ENCODE results near the gene LIN37. TPM values are rescaled to one million over a fixed set of nuclear protein-coding genes. Genes with fewer than 3 reads are reported as not detected.
A peak's percentile ranks its signal among the peaks of the same experiment; 100 is the strongest.

The LIN37 gene
- total and polyA plus RNA-seq, 2 of the 13 experiments (the other 11 are each of a cell fraction or from before 2014, with no cell fraction given): 6.3 to 8.7 TPM

DNA sequence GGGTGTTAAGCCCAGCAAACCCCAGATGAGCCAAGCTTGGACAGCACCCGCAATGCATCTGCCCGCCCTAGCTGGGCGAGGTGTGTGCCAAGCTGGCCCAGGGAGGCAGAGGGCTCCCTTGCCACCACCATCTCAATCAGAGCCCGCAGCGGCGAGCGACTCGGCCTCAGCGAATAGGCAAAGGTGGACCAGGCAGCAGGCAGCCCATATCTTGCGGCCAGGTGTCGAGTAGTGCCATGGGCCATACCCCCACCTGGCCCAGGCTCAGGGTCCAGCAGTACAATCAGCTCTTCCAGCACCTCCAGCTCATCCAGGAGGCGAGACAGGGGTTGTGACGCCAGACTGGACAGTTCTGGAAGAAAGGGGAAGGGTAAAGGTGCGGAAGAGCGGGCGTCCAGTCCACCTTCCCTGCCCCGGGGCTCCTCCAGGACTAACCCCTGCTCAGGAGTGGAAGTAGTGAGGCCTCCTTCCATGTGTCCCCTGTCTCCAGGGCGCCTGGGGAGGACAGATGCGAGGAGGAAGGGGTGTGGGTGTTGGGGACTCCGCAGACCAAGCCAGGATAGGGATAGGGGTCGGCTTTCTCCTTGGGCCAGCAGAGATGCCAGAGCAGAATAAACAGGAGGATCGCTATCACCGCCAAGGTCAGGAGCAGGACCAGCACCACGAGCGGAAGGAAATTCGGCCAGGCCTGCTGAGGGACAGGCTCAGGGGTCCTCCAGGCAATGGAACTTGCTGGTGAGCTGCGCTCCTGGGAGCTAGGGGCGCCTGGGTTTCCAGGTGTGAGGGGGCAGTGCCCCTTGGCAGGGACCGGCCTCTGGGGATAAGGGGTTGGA is 8.9 kb upstream of the LIN37 start:
- H3K4me3 ChIP-seq (replicated peaks in 1 of 3; ENCODE audit: insufficient read depth in 1 of 3, low read depth in 2 of 3, low read length in 3 of 3): peak overlapping the region; percentile 65 to 84 (median 80)
- peak overlapping the region; percentile 89 for H3K27ac ChIP-seq (ENCODE audit: extremely low read length, insufficient read depth, low read length)
- in situ Hi-C loops (cut with HindIII; ENCODE audit: extremely low pct_ligation_motif_present, low pct_unique_long_range_greater_than_20kb): no loop called here
- no TSS peak for BruUV-seq (replicated peaks)
- no peaks in the 10 kb centered on the region for H4K20me1 ChIP-seq (ENCODE audit: insufficient read depth, low read length)
- H3K36me3 ChIP-seq (replicated peaks in 1 of 2; ENCODE audit: control insufficient read depth in 1 of 2, insufficient read depth in 2 of 2, low read length in 2 of 2): peaks cover 14 to 43% of the 10 kb centered on the region in 2 experiments; a peak in 4 of 5 replicates
- H3K4me2 ChIP-seq (ENCODE audit: low read depth, low read length): peak overlapping the region; percentile 84
- DNase-seq (ENCODE audit: low spot score) (no peak), FAIRE-seq (no peak), ATAC-seq (no peak)
- H3K79me2 ChIP-seq (ENCODE audit: insufficient read depth, low read length): no peaks in the 10 kb centered on the region
- 88% methylated on average over 24 of the region's 29 CpGs for WGBS (ENCODE audit: low lambda C conversion rate)
- H3K9ac ChIP-seq (ENCODE audit: insufficient read depth, low read depth, low read length): peak overlapping the region; percentile 70
- CTCF ChIA-PET (ENCODE audit: low intra/inter-chr PET ratio, low total read pairs): interaction anchor here (1.4 kb wide), 1 partner anchor 46 kb away, joined by 3 read pairs; no protein-coding TSS in a partner anchor
- no peak overlapping the region for H2AFZ ChIP-seq (ENCODE audit: low read length)
- POLR2A ChIA-PET: interaction anchor here (1.0 to 4.6 kb wide), 15 partner anchors 9 to 192 kb away, joined by 3 to 69 read pairs (median 7); partner anchors contain the start of genes HSPB6, LIN37 and PROSER3
- intact Hi-C loops (cut with micrococcal nuclease; ENCODE audit: unreplicated experiment): loop anchor here (2.0 to 10.0 kb wide), 2 partner anchors 21 to 45 kb away; partner anchors contain the start of gene KMT2B
- H3K4me1 ChIP-seq (ENCODE audit: insufficient read depth, low read length): peaks cover 27% of the 10 kb centered on the region
- H3K27me3 ChIP-seq (ENCODE audit: control insufficient read depth in 1 of 2, insufficient read depth in 2 of 2, low read length in 2 of 2): no peaks in the 10 kb centered on the region
- no peaks in the 10 kb centered on the region for H3K9me3 ChIP-seq (ENCODE audit: low read length)
- TF ChIP-seq, protein P1, sequence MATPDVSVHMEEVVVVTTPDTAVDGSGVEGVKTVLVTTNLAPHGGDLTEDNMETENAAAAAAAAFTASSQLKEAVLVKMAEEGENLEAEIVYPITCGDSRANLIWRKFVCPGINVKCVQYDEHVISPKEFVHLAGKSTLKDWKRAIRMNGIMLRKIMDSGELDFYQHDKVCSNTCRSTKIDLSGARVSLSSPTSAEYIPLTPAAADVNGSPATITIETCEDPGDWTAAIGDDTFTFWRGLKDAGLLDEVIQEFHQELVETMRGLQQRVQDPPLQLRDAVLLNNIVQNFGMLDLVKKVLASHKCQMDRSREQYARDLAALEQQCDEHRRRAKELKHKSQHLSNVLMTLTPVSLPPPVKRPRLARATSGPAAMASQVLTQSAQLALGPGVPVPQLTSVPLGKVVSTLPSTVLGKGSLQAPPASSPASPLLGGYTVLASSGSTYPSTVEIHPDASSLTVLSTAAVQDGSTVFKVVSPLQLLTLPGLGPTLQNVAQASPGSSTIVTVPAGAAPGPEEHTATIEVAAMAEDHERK (CRISPR knock-in tag; IDR thresholded peaks at IDR 0.05; ENCODE audit: low read depth): no peak
- TF ChIP-seq FIP1L1 (IDR thresholded peaks at IDR 0.05; ENCODE audit: borderline replicate concordance, insufficient read depth, low read depth, low read length) (no peak), ZUFSP (CRISPR knock-in tag; IDR thresholded peaks at IDR 0.05; ENCODE audit: borderline replicate concordance) (no peak), IKZF4 (CRISPR knock-in tag; IDR thresholded peaks at IDR 0.05; ENCODE audit: borderline replicate concordance, low read depth, not compliant biosample characterization) (no peak), AGO2 (optimal IDR thresholded peaks at IDR 0.05; ENCODE audit: low read depth, low read length) (peak; percentile 95), KDM1A (CRISPR knock-in tag; IDR thresholded peaks at IDR 0.05) (no peak), CHCHD3 (CRISPR knock-in tag; IDR thresholded peaks at IDR 0.05) (no peak), ARNT (IDR thresholded peaks at IDR 0.05) (no peak), NCOA5 (CRISPR knock-in tag; IDR thresholded peaks at IDR 0.05) (no peak), ZBTB37 (CRISPR knock-in tag; IDR thresholded peaks at IDR 0.05) (no peak), KDM5B (CRISPR knock-in tag; IDR thresholded peaks at IDR 0.05; ENCODE audit: borderline replicate concordance) (no peak)
- TF ChIP-seq, protein P2, sequence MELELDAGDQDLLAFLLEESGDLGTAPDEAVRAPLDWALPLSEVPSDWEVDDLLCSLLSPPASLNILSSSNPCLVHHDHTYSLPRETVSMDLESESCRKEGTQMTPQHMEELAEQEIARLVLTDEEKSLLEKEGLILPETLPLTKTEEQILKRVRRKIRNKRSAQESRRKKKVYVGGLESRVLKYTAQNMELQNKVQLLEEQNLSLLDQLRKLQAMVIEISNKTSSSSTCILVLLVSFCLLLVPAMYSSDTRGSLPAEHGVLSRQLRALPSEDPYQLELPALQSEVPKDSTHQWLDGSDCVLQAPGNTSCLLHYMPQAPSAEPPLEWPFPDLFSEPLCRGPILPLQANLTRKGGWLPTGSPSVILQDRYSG (CRISPR knock-in tag; IDR thresholded peaks at IDR 0.05): no peak
- TF ChIP-seq, protein P3, sequence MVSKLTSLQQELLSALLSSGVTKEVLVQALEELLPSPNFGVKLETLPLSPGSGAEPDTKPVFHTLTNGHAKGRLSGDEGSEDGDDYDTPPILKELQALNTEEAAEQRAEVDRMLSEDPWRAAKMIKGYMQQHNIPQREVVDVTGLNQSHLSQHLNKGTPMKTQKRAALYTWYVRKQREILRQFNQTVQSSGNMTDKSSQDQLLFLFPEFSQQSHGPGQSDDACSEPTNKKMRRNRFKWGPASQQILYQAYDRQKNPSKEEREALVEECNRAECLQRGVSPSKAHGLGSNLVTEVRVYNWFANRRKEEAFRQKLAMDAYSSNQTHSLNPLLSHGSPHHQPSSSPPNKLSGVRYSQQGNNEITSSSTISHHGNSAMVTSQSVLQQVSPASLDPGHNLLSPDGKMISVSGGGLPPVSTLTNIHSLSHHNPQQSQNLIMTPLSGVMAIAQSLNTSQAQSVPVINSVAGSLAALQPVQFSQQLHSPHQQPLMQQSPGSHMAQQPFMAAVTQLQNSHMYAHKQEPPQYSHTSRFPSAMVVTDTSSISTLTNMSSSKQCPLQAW (CRISPR knock-in tag; IDR thresholded peaks at IDR 0.05): no peak
- TF ChIP-seq, protein P4, sequence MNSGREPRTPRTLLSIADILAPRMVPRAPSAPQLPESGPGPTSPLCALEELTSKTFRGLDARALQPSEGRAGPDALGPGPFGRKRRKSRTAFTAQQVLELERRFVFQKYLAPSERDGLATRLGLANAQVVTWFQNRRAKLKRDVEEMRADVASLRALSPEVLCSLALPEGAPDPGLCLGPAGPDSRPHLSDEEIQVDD (CRISPR knock-in tag; IDR thresholded peaks at IDR 0.05; ENCODE audit: borderline replicate concordance): no peak
